ENCODE results near the gene HTR2A. TPM values are rescaled to one million over a fixed set of nuclear protein-coding genes. Genes with fewer than 3 reads are reported as not detected.
A peak's percentile ranks its signal among the peaks of the same experiment; 100 is the strongest.

The HTR2A gene
- total RNA-seq: not detected

DNA sequence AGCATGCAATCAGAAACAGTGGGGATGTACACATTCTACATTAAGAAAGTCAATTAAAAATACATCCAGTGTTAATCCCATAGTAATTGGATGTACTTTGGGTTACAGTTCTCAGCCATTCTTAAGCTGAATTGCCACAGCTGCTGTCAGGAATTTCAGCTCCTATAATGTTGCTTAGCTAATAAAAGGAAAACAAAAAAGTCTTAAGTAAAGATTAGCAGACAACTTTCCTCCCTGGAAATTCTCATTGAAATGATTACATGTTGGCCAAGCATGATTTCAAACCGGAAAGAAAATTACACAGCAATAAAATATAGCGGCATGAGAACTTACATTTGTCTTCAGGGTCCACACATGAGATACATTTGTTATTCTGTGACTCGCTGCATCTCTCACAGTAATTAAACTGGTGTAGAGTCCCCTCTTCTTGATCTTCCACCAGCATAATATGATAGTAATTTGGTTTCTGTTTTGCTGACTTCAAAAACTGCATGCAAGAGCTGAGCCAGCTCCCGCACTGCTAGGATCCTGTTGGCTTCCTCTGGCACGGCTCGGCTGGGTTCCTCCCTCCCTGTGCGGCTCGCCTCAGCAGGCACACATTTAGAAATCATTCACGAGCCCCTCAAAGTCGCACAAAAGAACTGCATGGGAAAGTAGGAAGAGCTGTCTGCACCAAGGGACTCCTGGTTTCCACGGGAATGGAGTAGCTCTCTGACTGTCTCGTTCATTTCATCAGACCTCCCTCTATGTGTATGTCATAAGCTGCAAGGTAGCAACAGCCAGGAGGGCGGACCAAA lies at the start of gene HTR2A:
TSS of gene HTR2A (minus strand) at position 713 of the 797 bp plus-strand sequence. CDS start 1,147 bp downstream, outside the sequence.
- Mint-ChIP-seq H3K27ac (no peak within 1 kb of the TSS), H3K4me1 (peaks cover 5% of the 10 kb centered on the region), H3K4me3 (peak within 1 kb of the TSS; percentile 52), H3K36me3 (ENCODE audit: low read depth) (no peaks in the 10 kb centered on the region), H3K27me3 (peaks cover 42% of the 10 kb centered on the region), H3K9me3 (no peaks in the 10 kb centered on the region)
- no peak for ATAC-seq (replicated peaks)

DNA sequence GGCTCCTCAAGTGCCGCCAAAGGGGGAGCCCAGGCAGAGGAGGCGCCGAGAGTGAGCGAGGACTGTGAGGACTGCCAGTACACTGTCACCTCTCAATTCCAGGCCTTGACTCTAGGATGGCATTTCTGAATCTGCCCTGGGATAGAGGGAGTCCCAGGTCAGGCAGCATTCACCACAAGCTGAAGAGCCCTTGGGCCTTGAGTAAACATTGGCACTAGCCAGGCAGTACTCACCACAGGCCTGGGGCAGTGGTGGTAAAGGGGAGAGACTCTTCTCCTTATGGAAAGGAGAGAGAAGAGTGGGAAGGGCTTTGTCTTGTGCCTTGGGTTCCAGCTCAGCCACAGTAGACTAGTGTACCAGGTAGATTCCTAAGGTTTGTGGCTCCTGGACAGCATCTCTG lies 39.7 kb upstream of the HTR2A start:
- no peaks in the 10 kb centered on the region for H3K36me3 Mint-ChIP-seq (ENCODE audit: low read depth)
- no peak overlapping the region for H3K4me3 Mint-ChIP-seq
- ATAC-seq (replicated peaks): no peak
- no peak overlapping the region for H3K27ac Mint-ChIP-seq
- peaks cover 10% of the 10 kb centered on the region for H3K27me3 Mint-ChIP-seq
- H3K4me1 Mint-ChIP-seq: no peaks in the 10 kb centered on the region
- peaks cover 9% of the 10 kb centered on the region for H3K9me3 Mint-ChIP-seq

DNA sequence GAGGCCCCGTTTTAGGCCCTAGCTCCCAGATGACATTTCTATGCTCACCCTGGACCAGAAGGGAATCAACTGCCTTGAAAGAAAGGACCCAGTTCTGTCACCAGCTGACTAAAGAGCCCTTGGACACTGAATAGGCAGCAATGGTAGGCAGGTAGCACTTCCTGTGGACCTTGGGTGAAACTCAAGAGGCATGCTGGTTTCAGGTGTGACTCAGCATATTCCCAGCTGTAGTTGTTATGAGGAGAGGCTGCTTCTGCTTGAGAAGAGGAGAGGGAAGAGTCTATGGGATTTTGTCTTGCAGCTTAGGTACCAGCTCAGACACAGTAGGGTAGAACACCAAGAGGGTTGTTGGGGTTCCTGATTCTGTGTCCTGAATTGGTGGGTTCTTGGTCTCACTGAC lies 37.9 kb upstream of the HTR2A start:
- Mint-ChIP-seq H3K36me3 (ENCODE audit: low read depth) (no peaks in the 10 kb centered on the region), H3K27me3 (peaks cover 10% of the 10 kb centered on the region), H3K9me3 (peaks cover 9% of the 10 kb centered on the region), H3K27ac (no peak overlapping the region), H3K4me3 (no peak overlapping the region), H3K4me1 (no peaks in the 10 kb centered on the region)
- ATAC-seq (replicated peaks): no peak

DNA sequence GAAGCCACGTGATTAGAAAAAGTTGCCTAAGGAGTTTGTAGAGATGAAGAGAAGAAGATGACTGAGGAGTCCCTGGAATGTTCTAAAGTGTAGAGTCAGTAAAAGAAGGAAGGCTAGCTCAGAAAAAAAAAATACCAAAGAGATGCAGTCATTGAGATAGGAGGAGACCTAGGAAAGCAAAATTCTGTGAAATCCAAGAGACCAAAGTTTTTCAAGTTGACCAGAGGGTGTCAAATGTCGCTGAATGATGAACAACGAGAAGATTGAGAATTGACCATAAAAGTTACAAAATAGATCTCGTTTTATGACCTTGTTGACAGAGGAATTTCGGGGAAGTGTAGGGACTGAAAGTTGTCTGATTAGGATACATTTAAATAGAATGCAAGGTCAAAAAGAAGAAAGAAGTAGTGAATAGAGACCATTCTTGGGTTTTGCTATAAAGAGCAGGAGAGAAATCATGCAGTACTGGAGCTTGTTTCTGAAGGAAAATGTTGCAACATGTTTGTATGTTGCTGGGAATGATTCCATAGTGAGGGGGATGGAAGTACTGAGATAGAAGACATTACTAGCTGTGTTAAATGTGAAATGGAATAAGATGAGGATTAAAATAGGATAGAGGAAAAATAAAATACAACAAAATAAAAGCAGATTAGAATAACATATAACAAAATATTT lies 30.2 kb upstream of the HTR2A start:
- ATAC-seq (replicated peaks): no peak
- no peaks in the 10 kb centered on the region for H3K36me3 Mint-ChIP-seq (ENCODE audit: low read depth)

DNA sequence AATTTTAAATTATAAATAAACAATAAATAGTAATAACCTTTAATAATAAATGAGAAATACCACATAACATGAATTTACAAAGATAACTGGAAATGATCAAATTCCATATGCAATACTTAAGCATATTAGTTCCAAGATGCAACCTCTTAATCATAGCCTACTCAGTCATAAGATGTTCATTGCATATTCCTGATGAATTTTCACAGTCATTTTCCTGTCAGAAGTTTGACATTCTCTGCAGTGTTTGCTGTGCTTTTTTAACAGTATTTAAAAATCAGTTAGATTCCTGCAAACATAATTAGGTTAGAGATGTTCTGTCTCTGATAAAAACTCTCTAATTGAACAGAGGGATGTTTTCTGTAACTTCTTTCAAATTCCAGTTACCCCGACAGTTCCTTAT lies 28.6 kb upstream of the HTR2A start:
- Mint-ChIP-seq H3K4me3 (no peak overlapping the region), H3K9me3 (no peaks in the 10 kb centered on the region), H3K27ac (no peak overlapping the region), H3K4me1 (no peaks in the 10 kb centered on the region), H3K36me3 (ENCODE audit: low read depth) (no peaks in the 10 kb centered on the region), H3K27me3 (peaks cover 8% of the 10 kb centered on the region)
- ATAC-seq (replicated peaks): no peak

More for the DNA sequence above, 30.2 kb upstream of the HTR2A start:
- H3K4me3 Mint-ChIP-seq: no peak overlapping the region
- H3K27me3 Mint-ChIP-seq: peaks cover 8% of the 10 kb centered on the region
- H3K4me1 Mint-ChIP-seq: no peaks in the 10 kb centered on the region
- no peaks in the 10 kb centered on the region for H3K9me3 Mint-ChIP-seq
- no peak overlapping the region for H3K27ac Mint-ChIP-seq

DNA sequence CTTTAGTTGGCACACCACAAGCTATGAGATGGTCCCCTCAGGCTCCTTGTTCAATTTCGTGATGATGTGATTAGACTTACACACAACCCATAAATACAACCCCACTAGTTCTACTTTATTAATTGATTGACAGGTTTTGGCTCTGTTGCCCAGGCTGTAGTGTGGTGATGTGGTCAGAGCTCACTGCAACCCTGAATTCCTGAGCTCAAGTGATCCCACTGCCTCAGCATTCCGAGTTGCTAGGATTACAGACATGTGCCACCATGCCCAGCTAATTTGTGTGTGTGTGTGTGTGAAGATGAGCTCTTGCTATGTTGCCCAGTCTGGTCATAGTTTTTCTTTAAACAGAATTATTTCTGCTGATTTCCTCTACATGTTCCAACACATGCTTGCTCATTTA lies 17.5 kb upstream of the HTR2A start:
- no peaks in the 10 kb centered on the region for H3K9me3 Mint-ChIP-seq
- H3K4me3 Mint-ChIP-seq: no peak overlapping the region
- H3K27me3 Mint-ChIP-seq: peaks cover 8% of the 10 kb centered on the region
- no peaks in the 10 kb centered on the region for H3K36me3 Mint-ChIP-seq (ENCODE audit: low read depth)
- ATAC-seq (replicated peaks): no peak
- no peaks in the 10 kb centered on the region for H3K4me1 Mint-ChIP-seq
- no peak overlapping the region for H3K27ac Mint-ChIP-seq

DNA sequence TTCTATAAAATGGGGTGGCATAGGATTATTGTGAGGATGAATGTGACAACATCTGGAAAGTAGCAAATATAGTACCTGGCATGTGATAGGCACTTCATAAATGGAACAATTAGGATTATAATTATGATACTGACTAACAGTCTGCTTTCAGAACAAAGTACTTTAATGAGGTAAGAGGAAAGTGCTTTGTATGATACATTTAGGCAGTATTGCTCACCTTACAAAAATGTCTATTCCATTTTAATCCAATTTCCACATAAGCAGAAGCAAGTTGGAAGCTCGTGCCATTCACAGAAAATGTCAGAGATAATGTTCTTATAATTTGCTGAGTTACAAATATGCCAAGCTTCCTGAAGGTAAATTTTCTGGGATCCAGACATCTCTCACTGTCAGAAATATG lies 16.9 kb upstream of the HTR2A start:
- no peaks in the 10 kb centered on the region for H3K36me3 Mint-ChIP-seq (ENCODE audit: low read depth)
- H3K27ac Mint-ChIP-seq: no peak overlapping the region
- no peak for ATAC-seq (replicated peaks)
- H3K9me3 Mint-ChIP-seq: no peaks in the 10 kb centered on the region
- H3K27me3 Mint-ChIP-seq: peaks cover 11% of the 10 kb centered on the region
- no peaks in the 10 kb centered on the region for H3K4me1 Mint-ChIP-seq
- H3K4me3 Mint-ChIP-seq: no peak overlapping the region

DNA sequence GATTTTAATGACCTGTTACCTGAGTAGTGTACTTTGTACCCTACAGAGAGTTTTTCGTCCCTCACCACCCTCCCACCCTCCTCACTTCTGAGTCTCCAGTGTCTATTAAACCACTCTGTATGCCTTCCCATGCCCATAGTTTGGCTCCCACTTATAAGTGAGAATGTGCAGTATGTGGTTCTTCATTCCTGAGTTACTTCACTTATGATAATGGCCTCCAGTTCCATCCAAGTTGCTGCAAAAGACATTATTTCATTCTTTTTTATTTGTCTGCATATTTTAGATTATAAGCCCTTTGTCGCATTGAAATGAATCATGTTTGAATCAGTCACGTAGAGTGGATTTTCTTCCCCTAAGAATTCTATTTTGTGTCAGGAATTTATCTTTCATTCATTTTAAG lies 12.2 kb upstream of the HTR2A start:
- H3K27ac Mint-ChIP-seq: no peak overlapping the region
- ATAC-seq (replicated peaks): no peak
- no peaks in the 10 kb centered on the region for H3K9me3 Mint-ChIP-seq
- no peak overlapping the region for H3K4me3 Mint-ChIP-seq
- H3K36me3 Mint-ChIP-seq (ENCODE audit: low read depth): no peaks in the 10 kb centered on the region
- peaks cover 16% of the 10 kb centered on the region for H3K27me3 Mint-ChIP-seq
- H3K4me1 Mint-ChIP-seq: no peaks in the 10 kb centered on the region

DNA sequence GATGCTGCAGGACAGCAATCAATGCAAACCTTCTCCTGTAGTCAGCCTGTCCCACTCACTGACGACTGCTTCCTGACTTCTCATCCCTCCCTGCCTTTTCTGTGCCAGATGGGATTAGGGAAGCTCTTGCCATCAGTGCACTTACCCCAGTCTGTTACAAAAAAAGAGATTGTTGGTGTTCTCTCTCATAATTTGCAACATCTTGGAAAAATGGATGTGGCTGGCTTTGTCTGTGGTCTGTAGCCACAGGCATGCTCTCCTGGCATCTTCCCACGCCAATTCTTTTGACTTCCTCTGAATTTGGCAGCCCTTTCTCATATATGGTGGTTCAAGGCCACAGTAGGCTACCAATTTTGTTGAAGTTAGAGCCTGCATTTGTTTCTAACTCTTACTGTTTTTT lies 11.6 kb upstream of the HTR2A start:
- no peak overlapping the region for H3K27ac Mint-ChIP-seq
- H3K4me1 Mint-ChIP-seq: no peaks in the 10 kb centered on the region
- H3K27me3 Mint-ChIP-seq: peaks cover 16% of the 10 kb centered on the region
- H3K4me3 Mint-ChIP-seq: no peak overlapping the region
- ATAC-seq (replicated peaks): no peak
- H3K36me3 Mint-ChIP-seq (ENCODE audit: low read depth): no peaks in the 10 kb centered on the region
- no peaks in the 10 kb centered on the region for H3K9me3 Mint-ChIP-seq

DNA sequence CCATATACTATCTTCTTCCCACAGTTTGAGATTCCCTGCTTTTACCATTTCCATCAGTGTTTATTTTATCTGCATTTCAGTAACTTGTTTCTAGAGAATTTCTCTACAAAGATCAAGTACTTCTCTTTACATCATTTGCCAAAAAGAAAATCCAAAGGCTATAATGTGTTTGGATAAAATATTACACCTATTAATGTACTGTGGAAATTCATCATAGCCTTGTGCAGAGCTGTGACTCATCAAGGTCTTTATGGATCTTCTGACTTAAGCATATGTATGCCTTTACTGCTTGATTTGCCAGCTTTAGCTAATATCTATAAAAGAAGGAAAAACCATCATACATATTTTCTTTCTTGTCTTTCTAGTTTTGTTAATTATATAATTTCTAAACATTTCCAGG lies 9.6 kb upstream of the HTR2A start:
- H3K4me3 Mint-ChIP-seq: no peak overlapping the region
- no peak for ATAC-seq (replicated peaks)
- no peaks in the 10 kb centered on the region for H3K9me3 Mint-ChIP-seq
- no peaks in the 10 kb centered on the region for H3K4me1 Mint-ChIP-seq
- H3K36me3 Mint-ChIP-seq (ENCODE audit: low read depth): no peaks in the 10 kb centered on the region
- H3K27ac Mint-ChIP-seq: no peak overlapping the region
- H3K27me3 Mint-ChIP-seq: peaks cover 27% of the 10 kb centered on the region

DNA sequence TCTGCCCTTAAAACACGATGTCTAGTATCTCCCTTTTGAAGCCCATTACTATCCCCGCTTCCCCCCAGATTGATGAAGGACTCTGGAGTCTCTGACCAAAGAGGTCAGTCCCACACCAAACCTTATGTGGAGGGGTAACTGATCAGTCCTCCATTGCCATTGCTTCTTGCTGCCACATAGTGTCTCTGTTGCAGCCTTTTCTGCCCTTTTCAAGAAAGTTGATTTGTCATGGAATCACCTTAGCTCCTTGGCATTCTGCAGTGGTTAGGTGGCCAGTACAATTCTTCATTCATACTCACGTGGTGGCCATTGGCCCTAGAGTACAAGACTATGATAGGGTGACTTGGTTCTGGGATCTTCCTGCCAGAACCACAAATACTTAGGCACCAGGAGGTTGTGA lies 8.4 kb upstream of the HTR2A start:
- ATAC-seq (replicated peaks): no peak
- Mint-ChIP-seq H3K9me3 (no peaks in the 10 kb centered on the region), H3K27ac (no peak overlapping the region), H3K4me1 (no peaks in the 10 kb centered on the region), H3K36me3 (ENCODE audit: low read depth) (no peaks in the 10 kb centered on the region), H3K27me3 (peaks cover 24% of the 10 kb centered on the region), H3K4me3 (no peak overlapping the region)

DNA sequence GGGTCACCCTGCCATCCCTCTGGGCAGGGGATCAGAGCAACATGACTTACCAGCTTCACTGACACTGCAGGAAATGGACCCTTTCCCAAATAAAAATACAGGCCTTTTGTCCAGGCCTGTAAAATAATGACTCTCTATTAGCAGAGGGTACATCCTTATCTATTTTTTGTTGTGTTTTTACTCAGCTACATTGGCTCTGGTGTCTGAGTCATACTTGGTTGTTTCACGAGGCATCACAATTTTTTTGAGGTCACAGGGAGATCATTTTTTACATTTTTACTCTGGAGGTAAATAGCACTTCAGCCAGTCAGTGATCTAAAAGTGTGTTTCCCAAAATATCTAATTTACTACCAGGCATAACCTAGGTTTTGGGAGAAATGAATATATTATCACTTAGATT lies 6.9 kb upstream of the HTR2A start:
- H3K4me1 Mint-ChIP-seq: no peaks in the 10 kb centered on the region
- H3K27ac Mint-ChIP-seq: no peak overlapping the region
- H3K27me3 Mint-ChIP-seq: peaks cover 23% of the 10 kb centered on the region
- no peaks in the 10 kb centered on the region for H3K36me3 Mint-ChIP-seq (ENCODE audit: low read depth)
- no peak overlapping the region for H3K4me3 Mint-ChIP-seq
- ATAC-seq (replicated peaks): no peak
- H3K9me3 Mint-ChIP-seq: no peaks in the 10 kb centered on the region

DNA sequence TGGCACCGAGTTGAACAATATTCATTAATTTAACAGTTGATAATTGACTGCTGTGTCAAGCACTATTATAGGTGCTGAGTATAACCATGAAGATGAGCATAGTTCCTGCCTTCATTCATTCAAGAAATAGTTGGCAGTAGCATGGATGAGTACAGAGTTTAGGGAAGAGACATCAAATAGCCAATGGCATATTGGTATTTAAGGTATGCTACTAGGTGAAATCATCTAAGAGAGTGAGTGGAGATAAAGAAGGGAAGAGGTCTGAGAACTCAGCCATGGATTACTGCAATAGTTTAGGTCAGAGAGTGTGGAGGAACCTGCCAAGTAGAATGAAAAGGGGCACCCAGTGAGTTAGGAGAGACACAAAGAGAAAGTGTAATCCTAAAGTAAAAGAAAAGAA lies 4.9 kb upstream of the HTR2A start:
- Mint-ChIP-seq H3K4me3 (no peak overlapping the region), H3K27me3 (peaks cover 31% of the 10 kb centered on the region), H3K27ac (no peak overlapping the region), H3K9me3 (no peaks in the 10 kb centered on the region), H3K4me1 (peaks cover 3% of the 10 kb centered on the region), H3K36me3 (ENCODE audit: low read depth) (no peaks in the 10 kb centered on the region)
- ATAC-seq (replicated peaks): no peak

DNA sequence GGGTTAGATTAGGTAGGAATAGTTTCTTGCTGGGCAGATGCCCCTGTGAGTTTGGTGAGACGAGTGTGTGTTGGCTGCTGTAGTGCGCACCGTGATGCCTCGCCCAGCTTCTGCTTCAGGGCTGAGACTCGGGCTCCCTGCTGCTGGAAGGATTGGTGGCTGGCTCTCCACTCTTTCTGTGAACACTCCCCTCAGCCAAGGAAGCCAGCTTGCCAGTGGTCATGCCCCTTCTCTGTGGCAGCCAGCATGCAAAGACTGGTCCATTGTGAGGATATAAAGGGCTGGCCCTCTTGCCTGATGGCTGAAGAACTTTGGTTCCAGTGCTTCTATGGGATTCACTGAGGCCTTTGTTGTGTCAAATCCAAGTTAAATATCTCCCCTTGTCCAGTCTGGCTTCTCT lies 2.9 kb upstream of the HTR2A start:
- Mint-ChIP-seq H3K27ac (no peak overlapping the region), H3K4me3 (no peak overlapping the region), H3K36me3 (ENCODE audit: low read depth) (no peaks in the 10 kb centered on the region), H3K9me3 (no peaks in the 10 kb centered on the region), H3K4me1 (peaks cover 5% of the 10 kb centered on the region), H3K27me3 (peaks cover 40% of the 10 kb centered on the region)
- ATAC-seq (replicated peaks): no peak

DNA sequence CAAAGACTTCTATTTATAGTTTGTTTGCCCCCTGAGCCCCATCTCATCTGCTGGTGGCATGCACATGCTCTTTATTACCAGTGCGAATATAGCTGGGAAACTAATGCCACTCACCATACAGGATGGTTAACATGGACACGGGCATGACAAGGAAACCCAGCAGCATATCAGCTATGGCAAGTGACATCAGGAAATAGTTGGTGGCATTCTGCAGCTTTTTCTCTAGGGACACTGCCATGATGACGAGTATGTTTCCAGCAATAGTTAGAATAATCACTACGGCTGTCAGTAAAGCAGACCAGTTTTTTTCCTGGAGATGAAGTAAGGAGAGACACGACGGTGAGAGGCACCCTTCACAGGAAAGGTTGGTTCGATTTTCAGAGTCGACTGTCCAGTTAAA lies 1.5 kb downstream of the HTR2A start:
- Mint-ChIP-seq H3K36me3 (ENCODE audit: low read depth) (no peaks in the 10 kb centered on the region), H3K4me1 (peaks cover 5% of the 10 kb centered on the region), H3K9me3 (no peaks in the 10 kb centered on the region), H3K4me3 (no peak overlapping the region), H3K27me3 (peaks cover 50% of the 10 kb centered on the region), H3K27ac (no peak overlapping the region)
- ATAC-seq (replicated peaks): no peak
